ENCODE data around the gene FOXRED1.

The FOXRED1 gene

GRCh38 chr11:126280595-126280994 is 11.6 kb downstream of the FOXRED1 start:
- Histone ChIP-seq H3K4me1 (ENCODE audit: control insufficient read depth, insufficient read depth, low read length) (peaks cover 5% of the 10 kb centered on the region), H3K9me3 (ENCODE audit: control insufficient read depth, insufficient read depth, low read length) (no peaks in the 10 kb centered on the region), H3K4me3 (ENCODE audit: low read depth, low read length) (no peak overlapping the region), H3K27me3 (ENCODE audit: control insufficient read depth, insufficient read depth, low read length) (peaks cover 22% of the 10 kb centered on the region), H3K9ac (ENCODE audit: low read depth, low read length) (no peak overlapping the region), H3K36me3 (ENCODE audit: control insufficient read depth, insufficient read depth, low read length) (peaks cover 15% of the 10 kb centered on the region)

GRCh38 chr11:126281245-126281644 is 12.3 kb downstream of the FOXRED1 start:
- H3K9me3 ChIP-seq (ENCODE audit: control insufficient read depth, insufficient read depth, low read length), result no peaks in the 10 kb centered on the region
- no peak overlapping the region for H3K4me3 ChIP-seq (ENCODE audit: low read depth, low read length)
- H3K9ac ChIP-seq (ENCODE audit: low read depth, low read length), result no peak overlapping the region
- peaks cover 22% of the 10 kb centered on the region for H3K27me3 ChIP-seq (ENCODE audit: control insufficient read depth, insufficient read depth, low read length)
- H3K4me1 ChIP-seq (ENCODE audit: control insufficient read depth, insufficient read depth, low read length), result peaks cover 5% of the 10 kb centered on the region
- H3K36me3 ChIP-seq (ENCODE audit: control insufficient read depth, insufficient read depth, low read length), result peaks cover 9% of the 10 kb centered on the region

GRCh38 chr11:126281666-126282175 is 12.8 kb downstream of the FOXRED1 start:
- H3K36me3 ChIP-seq (ENCODE audit: control insufficient read depth, insufficient read depth, low read length), result peaks cover 8% of the 10 kb centered on the region
- H3K27me3 ChIP-seq (ENCODE audit: control insufficient read depth, insufficient read depth, low read length), result peaks cover 22% of the 10 kb centered on the region
- H3K9me3 ChIP-seq (ENCODE audit: control insufficient read depth, insufficient read depth, low read length), result no peaks in the 10 kb centered on the region
- peak overlapping the region; percentile 82 for H3K4me3 ChIP-seq (ENCODE audit: low read depth, low read length)
- peaks cover 5% of the 10 kb centered on the region for H3K4me1 ChIP-seq (ENCODE audit: control insufficient read depth, insufficient read depth, low read length)
- H3K9ac ChIP-seq (ENCODE audit: low read depth, low read length), result no peak overlapping the region

GRCh38 chr11:126282361-126282735 is 13.4 kb downstream of the FOXRED1 start:
- H3K4me3 ChIP-seq (ENCODE audit: low read depth, low read length), result peak overlapping the region; percentile 82
- peaks cover 22% of the 10 kb centered on the region for H3K27me3 ChIP-seq (ENCODE audit: control insufficient read depth, insufficient read depth, low read length)
- peaks cover 5% of the 10 kb centered on the region for H3K4me1 ChIP-seq (ENCODE audit: control insufficient read depth, insufficient read depth, low read length)
- H3K9me3 ChIP-seq (ENCODE audit: control insufficient read depth, insufficient read depth, low read length), result no peaks in the 10 kb centered on the region
- no peak overlapping the region for H3K9ac ChIP-seq (ENCODE audit: low read depth, low read length)
- H3K36me3 ChIP-seq (ENCODE audit: control insufficient read depth, insufficient read depth, low read length), result peaks cover 2% of the 10 kb centered on the region

- Histone ChIP-seq H3K36me3 (ENCODE audit: control insufficient read depth, insufficient read depth, low read length) (no peaks in the 10 kb centered on the region), H3K4me1 (ENCODE audit: control insufficient read depth, insufficient read depth, low read length) (peaks cover 5% of the 10 kb centered on the region), H3K4me3 (ENCODE audit: low read depth, low read length) (peak within 1 kb of the TSS; percentile 82), H3K9me3 (ENCODE audit: control insufficient read depth, insufficient read depth, low read length) (no peaks in the 10 kb centered on the region), H3K27me3 (ENCODE audit: control insufficient read depth, insufficient read depth, low read length) (peaks cover 22% of the 10 kb centered on the region), H3K9ac (ENCODE audit: low read depth, low read length) (peak within 1 kb of the TSS; percentile 50)
These were observed 14.0 kb downstream of the FOXRED1 start, which contains the start of gene TIRAP for GRCh38 chr11:126282736-126283591. TSS of gene TIRAP (plus strand) at chr11:126283093. CDS start at chr11:126290895, 7,802 bp downstream.

- Histone ChIP-seq H3K27me3 (ENCODE audit: control insufficient read depth, insufficient read depth, low read length) (peaks cover 22% of the 10 kb centered on the region), H3K36me3 (ENCODE audit: control insufficient read depth, insufficient read depth, low read length) (no peaks in the 10 kb centered on the region), H3K9me3 (ENCODE audit: control insufficient read depth, insufficient read depth, low read length) (no peaks in the 10 kb centered on the region)
These were observed 15.9 kb downstream of the FOXRED1 start for GRCh38 chr11:126284829-126285228.

GRCh38 chr11:126288237-126288636 is 19.3 kb downstream of the FOXRED1 start:
- Histone ChIP-seq H3K36me3 (ENCODE audit: control insufficient read depth, insufficient read depth, low read length) (no peaks in the 10 kb centered on the region), H3K4me1 (ENCODE audit: control insufficient read depth, insufficient read depth, low read length) (peaks cover 2% of the 10 kb centered on the region), H3K9ac (ENCODE audit: low read depth, low read length) (no peak overlapping the region), H3K9me3 (ENCODE audit: control insufficient read depth, insufficient read depth, low read length) (no peaks in the 10 kb centered on the region), H3K4me3 (ENCODE audit: low read depth, low read length) (no peak overlapping the region), H3K27me3 (ENCODE audit: control insufficient read depth, insufficient read depth, low read length) (peaks cover 9% of the 10 kb centered on the region)

More at GRCh38 chr11:126284829-126285228, 15.9 kb downstream of the FOXRED1 start:
- Histone ChIP-seq H3K4me1 (ENCODE audit: control insufficient read depth, insufficient read depth, low read length) (peaks cover 5% of the 10 kb centered on the region), H3K9ac (ENCODE audit: low read depth, low read length) (no peak overlapping the region), H3K4me3 (ENCODE audit: low read depth, low read length) (no peak overlapping the region)

GRCh38 chr11:126290887-126291286 is 21.9 kb downstream of the FOXRED1 start:
- Histone ChIP-seq H3K36me3 (ENCODE audit: control insufficient read depth, insufficient read depth, low read length) (no peaks in the 10 kb centered on the region), H3K9ac (ENCODE audit: low read depth, low read length) (no peak overlapping the region), H3K4me1 (ENCODE audit: control insufficient read depth, insufficient read depth, low read length) (no peaks in the 10 kb centered on the region), H3K27me3 (ENCODE audit: control insufficient read depth, insufficient read depth, low read length) (no peaks in the 10 kb centered on the region), H3K9me3 (ENCODE audit: control insufficient read depth, insufficient read depth, low read length) (no peaks in the 10 kb centered on the region), H3K4me3 (ENCODE audit: low read depth, low read length) (no peak overlapping the region)

- Histone ChIP-seq H3K36me3 (ENCODE audit: control insufficient read depth, insufficient read depth, low read length) (no peaks in the 10 kb centered on the region), H3K9me3 (ENCODE audit: control insufficient read depth, insufficient read depth, low read length) (no peaks in the 10 kb centered on the region), H3K9ac (ENCODE audit: low read depth, low read length) (no peak overlapping the region), H3K4me3 (ENCODE audit: low read depth, low read length) (no peak overlapping the region), H3K27me3 (ENCODE audit: control insufficient read depth, insufficient read depth, low read length) (no peaks in the 10 kb centered on the region), H3K4me1 (ENCODE audit: control insufficient read depth, insufficient read depth, low read length) (no peaks in the 10 kb centered on the region)
These were observed 24.8 kb downstream of the FOXRED1 start for GRCh38 chr11:126293726-126294125.

GRCh38 chr11:126297004-126297403 is 28.1 kb downstream of the FOXRED1 start:
- H3K36me3 ChIP-seq (ENCODE audit: control insufficient read depth, insufficient read depth, low read length), result no peaks in the 10 kb centered on the region
- no peaks in the 10 kb centered on the region for H3K27me3 ChIP-seq (ENCODE audit: control insufficient read depth, insufficient read depth, low read length)
- no peak overlapping the region for H3K4me3 ChIP-seq (ENCODE audit: low read depth, low read length)
- H3K9me3 ChIP-seq (ENCODE audit: control insufficient read depth, insufficient read depth, low read length), result no peaks in the 10 kb centered on the region
- no peak overlapping the region for H3K9ac ChIP-seq (ENCODE audit: low read depth, low read length)
- H3K4me1 ChIP-seq (ENCODE audit: control insufficient read depth, insufficient read depth, low read length), result no peaks in the 10 kb centered on the region

GRCh38 chr11:126303623-126304456 is 34.9 kb downstream of the FOXRED1 start, which contains the start of gene DCPS:
TSS of gene DCPS (plus strand) at chr11:126304060. CDS start at chr11:126304081, 21 bp downstream.
- Histone ChIP-seq H3K27me3 (ENCODE audit: control insufficient read depth, insufficient read depth, low read length) (no peaks in the 10 kb centered on the region), H3K9me3 (ENCODE audit: control insufficient read depth, insufficient read depth, low read length) (no peaks in the 10 kb centered on the region), H3K36me3 (ENCODE audit: control insufficient read depth, insufficient read depth, low read length) (no peaks in the 10 kb centered on the region), H3K4me3 (ENCODE audit: low read depth, low read length) (peak within 1 kb of the TSS; percentile 97), H3K4me1 (ENCODE audit: control insufficient read depth, insufficient read depth, low read length) (no peaks in the 10 kb centered on the region), H3K9ac (ENCODE audit: low read depth, low read length) (peak within 1 kb of the TSS; percentile 84)
